SJCRH30 (cell line): ENCODE data around the gene CIB4. TPM values are rescaled to one million over a fixed set of nuclear protein-coding genes. Genes with fewer than 3 reads are reported as not detected.

ENCODE experiments used
- DNase-seq, 2 experiments: peaks; one replicate each; pipeline ENCODE4 v3.0.0-alpha.2; 2015 to 2020
- H3K27ac ChIP-seq: fragments of 250-450 bp; sonication (Bioruptor Pico); 2 replicates; pipeline ENCODE4 v1.5.1; 2020; ENCODE audit warnings: mild to moderate bottlenecking, moderate library complexity
- H3K27me3 ChIP-seq: fragments of 250-450 bp; sonication (Bioruptor Pico); 2 replicates; pipeline ENCODE4 v1.5.1; 2020; ENCODE audit warnings: mild to moderate bottlenecking, moderate library complexity
- H3K36me3 ChIP-seq: fragments of 250-450 bp; sonication (Bioruptor Pico); 2 replicates; pipeline ENCODE4 v1.5.1; 2020; ENCODE audit warnings: mild to moderate bottlenecking, moderate library complexity
- H3K4me1 ChIP-seq: fragments of 250-450 bp; sonication (Bioruptor Pico); 2 replicates; pipeline ENCODE4 v1.5.1; 2020; ENCODE audit warnings: mild to moderate bottlenecking, moderate library complexity
- H3K4me3 ChIP-seq: fragments of 250-450 bp; sonication (Bioruptor Pico); 2 replicates; pipeline ENCODE4 v1.5.1; 2020; ENCODE audit warnings: mild to moderate bottlenecking, moderate library complexity
- H3K9me3 ChIP-seq: fragments of 250-450 bp; sonication (Bioruptor Pico); replicated peaks from 2 replicates; pipeline ENCODE4 v1.5.1; 2020; ENCODE audit warnings: mild to moderate bottlenecking, moderate library complexity
- total RNA-seq: library from RNA; depleted of rRNA; stranded (reverse); fragments of >200 nt; shearing (Covaris generic); gene quantifications from 2 replicates; pipeline ENCODE4 v1.2.3, GENCODE V29; 2014

CIB4 gene
- total RNA-seq, 1 experiment from 2014 or later = not detected

- no peaks in the 10 kb centered on the region for H3K4me1 ChIP-seq
- H3K27me3 ChIP-seq = peaks cover 16% of the 10 kb centered on the region; the same call in 1 of the 2 replicates
- H3K9me3 ChIP-seq = no peaks in the 10 kb centered on the region; the same call in 1 of the 2 replicates
- DNase-seq = no peak
- H3K4me3 ChIP-seq = no peak overlapping the region
- H3K36me3 ChIP-seq = no peaks in the 10 kb centered on the region
- H3K27ac ChIP-seq = no peak overlapping the region
These were observed 38.6 kb downstream of the CIB4 start for GRCh38 chr2:26602575-26602974.

DNA sequence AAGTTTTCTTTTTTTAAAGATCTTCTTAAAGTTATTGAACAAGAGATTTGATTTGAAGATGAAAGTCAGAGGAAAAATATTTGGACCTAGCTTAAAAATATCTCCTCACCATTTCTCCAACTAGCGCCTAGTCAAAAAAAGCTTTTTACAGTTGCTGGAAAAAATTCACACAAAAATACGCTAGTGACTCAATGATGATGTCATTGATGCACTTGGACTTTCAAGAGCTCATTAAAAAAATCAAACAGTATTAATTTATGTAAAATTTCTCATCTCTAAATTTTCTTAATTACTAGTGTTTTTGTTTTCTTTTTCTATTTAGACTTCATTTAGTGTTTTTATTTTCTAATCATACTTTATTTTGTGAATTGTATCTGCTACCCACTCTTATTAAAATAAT, 41.8 kb downstream of the CIB4 start:
- peaks cover 15% of the 10 kb centered on the region for H3K27me3 ChIP-seq
- DNase-seq = no peak
- no peaks in the 10 kb centered on the region for H3K4me1 ChIP-seq
- H3K9me3 ChIP-seq = no peaks in the 10 kb centered on the region; the same call in 1 of the 2 replicates
- no peak overlapping the region for H3K27ac ChIP-seq
- no peaks in the 10 kb centered on the region for H3K36me3 ChIP-seq
- no peak overlapping the region for H3K4me3 ChIP-seq

GRCh38 chr2:26598996-26599373, 42.2 kb downstream of the CIB4 start:
- Histone ChIP-seq H3K27ac (no peak overlapping the region), H3K36me3 (no peaks in the 10 kb centered on the region), H3K27me3 (peaks cover 15% of the 10 kb centered on the region), H3K4me1 (no peaks in the 10 kb centered on the region), H3K4me3 (no peak overlapping the region), H3K9me3 (no peaks in the 10 kb centered on the region; the same call in 1 of the 2 replicates)
- no peak for DNase-seq

- Histone ChIP-seq H3K27ac (no peak overlapping the region), H3K4me1 (no peaks in the 10 kb centered on the region), H3K36me3 (no peaks in the 10 kb centered on the region), H3K4me3 (no peak overlapping the region), H3K27me3 (peaks cover 15% of the 10 kb centered on the region), H3K9me3 (no peaks in the 10 kb centered on the region; the same call in 1 of the 2 replicates)
- no peak for DNase-seq
These were observed 42.7 kb downstream of the CIB4 start for GRCh38 chr2:26598336-26598995.

- H3K36me3 ChIP-seq = no peaks in the 10 kb centered on the region
- H3K9me3 ChIP-seq = no peaks in the 10 kb centered on the region; the same call in 1 of the 2 replicates
- H3K4me3 ChIP-seq = no peak overlapping the region
- no peak for DNase-seq
- H3K27ac ChIP-seq = no peak overlapping the region
- no peaks in the 10 kb centered on the region for H3K4me1 ChIP-seq
- peaks cover 15% of the 10 kb centered on the region for H3K27me3 ChIP-seq
These were observed 44.0 kb downstream of the CIB4 start for GRCh38 chr2:26597197-26597596.

- H3K4me3 ChIP-seq = no peak overlapping the region
- H3K4me1 ChIP-seq = no peaks in the 10 kb centered on the region
- no peak overlapping the region for H3K27ac ChIP-seq
- H3K27me3 ChIP-seq = peaks cover 24% of the 10 kb centered on the region
- H3K9me3 ChIP-seq = no peaks in the 10 kb centered on the region; the same call in 1 of the 2 replicates
- DNase-seq = no peak
- no peaks in the 10 kb centered on the region for H3K36me3 ChIP-seq
These were observed 46.0 kb downstream of the CIB4 start for GRCh38 chr2:26595146-26595545.

- Histone ChIP-seq H3K27me3 (peaks cover 34% of the 10 kb centered on the region), H3K4me1 (no peaks in the 10 kb centered on the region), H3K27ac (no peak overlapping the region), H3K4me3 (no peak overlapping the region), H3K9me3 (no peaks in the 10 kb centered on the region), H3K36me3 (no peaks in the 10 kb centered on the region)
- DNase-seq = no peak
These were observed 49.3 kb downstream of the CIB4 start for GRCh38 chr2:26591619-26592505.

- no peak overlapping the region for H3K27ac ChIP-seq
- H3K4me3 ChIP-seq = no peak overlapping the region
- DNase-seq = no peak
- H3K36me3 ChIP-seq = no peaks in the 10 kb centered on the region
- no peaks in the 10 kb centered on the region for H3K4me1 ChIP-seq
- H3K27me3 ChIP-seq = peaks cover 36% of the 10 kb centered on the region
- H3K9me3 ChIP-seq = no peaks in the 10 kb centered on the region
These were observed 50.1 kb downstream of the CIB4 start for GRCh38 chr2:26590980-26591618.

- no peak for DNase-seq
- peaks cover 40% of the 10 kb centered on the region for H3K27me3 ChIP-seq
- no peak overlapping the region for H3K4me3 ChIP-seq
- H3K4me1 ChIP-seq = no peaks in the 10 kb centered on the region
- no peak overlapping the region for H3K27ac ChIP-seq
- H3K9me3 ChIP-seq = no peaks in the 10 kb centered on the region
- no peaks in the 10 kb centered on the region for H3K36me3 ChIP-seq
These were observed 50.7 kb downstream of the CIB4 start for GRCh38 chr2:26590508-26590907.

- peaks cover 50% of the 10 kb centered on the region for H3K27me3 ChIP-seq
- no peak overlapping the region for H3K4me3 ChIP-seq
- no peak overlapping the region for H3K27ac ChIP-seq
- no peaks in the 10 kb centered on the region for H3K9me3 ChIP-seq
- no peaks in the 10 kb centered on the region for H3K36me3 ChIP-seq
- H3K4me1 ChIP-seq = no peaks in the 10 kb centered on the region
- DNase-seq = no peak
These were observed 52.6 kb downstream of the CIB4 start for GRCh38 chr2:26588576-26588975.

- H3K27ac ChIP-seq = no peak overlapping the region
- peaks cover 52% of the 10 kb centered on the region for H3K27me3 ChIP-seq
- no peak overlapping the region for H3K4me3 ChIP-seq
- no peaks in the 10 kb centered on the region for H3K4me1 ChIP-seq
- DNase-seq = no peak
- H3K9me3 ChIP-seq = no peaks in the 10 kb centered on the region
- no peaks in the 10 kb centered on the region for H3K36me3 ChIP-seq
These were observed 53.2 kb downstream of the CIB4 start for GRCh38 chr2:26587994-26588393.

- H3K27ac ChIP-seq = no peak overlapping the region
- no peaks in the 10 kb centered on the region for H3K4me1 ChIP-seq
- H3K4me3 ChIP-seq = no peak overlapping the region
- H3K36me3 ChIP-seq = no peaks in the 10 kb centered on the region
- H3K9me3 ChIP-seq = no peaks in the 10 kb centered on the region
- peaks cover 67% of the 10 kb centered on the region for H3K27me3 ChIP-seq
- DNase-seq = no peak
These were observed 55.2 kb downstream of the CIB4 start for GRCh38 chr2:26585966-26586365.

GRCh38 chr2:26585100-26585499, 56.1 kb downstream of the CIB4 start:
- Histone ChIP-seq H3K4me3 (no peak overlapping the region), H3K27ac (no peak overlapping the region), H3K36me3 (no peaks in the 10 kb centered on the region), H3K27me3 (peaks cover 66% of the 10 kb centered on the region), H3K9me3 (no peaks in the 10 kb centered on the region), H3K4me1 (no peaks in the 10 kb centered on the region)
- DNase-seq = no peak

DNA sequence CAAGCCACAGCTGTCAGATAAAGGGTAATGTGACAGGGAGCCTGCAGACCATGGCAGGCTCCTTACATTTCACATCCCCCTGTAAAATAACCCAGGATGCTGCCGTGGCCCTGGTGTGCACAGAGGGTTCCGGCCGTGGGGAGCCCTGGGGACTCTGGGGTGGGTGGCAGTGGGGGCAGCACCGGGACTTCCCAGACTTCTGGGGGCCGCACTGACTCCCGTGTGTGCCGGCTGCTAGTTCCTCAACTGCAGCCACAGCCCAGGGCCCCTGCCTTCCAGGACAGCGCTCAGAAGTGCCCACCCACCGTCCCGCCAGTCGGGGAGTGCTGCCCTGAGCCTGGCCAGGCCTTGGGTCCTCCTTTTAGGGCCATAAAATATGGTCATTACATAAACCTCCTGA, 56.5 kb downstream of the CIB4 start:
- Histone ChIP-seq H3K27ac (no peak overlapping the region), H3K36me3 (no peaks in the 10 kb centered on the region), H3K4me3 (no peak overlapping the region), H3K9me3 (no peaks in the 10 kb centered on the region), H3K27me3 (peaks cover 68% of the 10 kb centered on the region), H3K4me1 (no peaks in the 10 kb centered on the region)
- no peak for DNase-seq

DNA sequence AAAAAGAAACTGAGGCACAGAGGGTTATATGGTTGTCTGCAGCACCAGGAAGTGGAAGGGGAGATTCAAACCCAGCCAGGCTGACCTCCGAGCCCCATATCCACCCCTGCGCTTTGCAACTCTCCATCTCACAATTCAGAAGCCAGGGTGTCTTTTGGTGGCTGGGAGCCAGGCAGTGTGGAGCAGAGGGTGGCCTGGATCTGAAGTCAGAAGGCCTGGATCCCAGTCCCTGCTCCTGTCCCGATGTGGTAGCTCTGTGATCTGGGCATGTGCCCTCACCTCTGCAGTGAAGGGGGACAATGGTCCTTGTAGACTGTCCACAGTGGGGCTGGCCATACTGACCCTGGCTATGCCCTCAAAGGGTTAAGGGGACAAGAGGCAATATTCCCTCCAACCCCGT, 57.0 kb downstream of the CIB4 start:
- H3K27me3 ChIP-seq = peaks cover 67% of the 10 kb centered on the region
- H3K4me3 ChIP-seq = no peak overlapping the region
- no peaks in the 10 kb centered on the region for H3K36me3 ChIP-seq
- no peaks in the 10 kb centered on the region for H3K4me1 ChIP-seq
- H3K27ac ChIP-seq = no peak overlapping the region
- H3K9me3 ChIP-seq = no peaks in the 10 kb centered on the region
- no peak for DNase-seq
